HG02852 (cell line): Measurements from ENCODE around the gene PPP1CC.
A peak's percentile ranks its signal among the peaks of the same experiment; 100 is the strongest.
"Not testable (repeated sequence)": the region's sequence is repeated elsewhere in the genome, so short reads cannot be mapped to it uniquely, and the experiment has no call there.

Experiments used
- ATAC-seq: cut with Tn5 transposase; IDR thresholded peaks from one replicate; pipeline ENCODE4 v1.9.1; 2021; ENCODE audit warnings: mild to moderate bottlenecking, moderate library complexity; ENCODE audit not compliant: unreplicated experiment

The PPP1CC gene

DNA sequence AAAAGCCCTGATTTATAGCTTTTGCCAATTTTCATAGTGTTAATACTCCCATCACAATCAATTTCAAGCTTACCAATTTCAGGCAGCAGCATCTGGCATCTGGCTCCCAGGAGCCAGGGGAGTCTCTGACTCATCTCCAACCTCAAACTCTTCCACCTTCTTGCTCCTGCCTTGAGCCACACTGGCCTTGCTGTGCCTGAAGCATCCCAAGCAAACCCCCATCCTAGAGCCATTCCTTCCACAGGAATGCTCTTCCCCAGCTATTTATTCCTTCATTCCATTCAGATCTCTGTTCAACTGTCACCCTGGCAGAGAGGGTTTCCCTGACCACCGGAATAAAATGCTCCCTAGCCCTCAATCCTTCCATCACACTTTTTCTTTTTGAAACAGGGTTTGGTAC is 13.9 kb upstream of the PPP1CC start:
- no peak for ATAC-seq

DNA sequence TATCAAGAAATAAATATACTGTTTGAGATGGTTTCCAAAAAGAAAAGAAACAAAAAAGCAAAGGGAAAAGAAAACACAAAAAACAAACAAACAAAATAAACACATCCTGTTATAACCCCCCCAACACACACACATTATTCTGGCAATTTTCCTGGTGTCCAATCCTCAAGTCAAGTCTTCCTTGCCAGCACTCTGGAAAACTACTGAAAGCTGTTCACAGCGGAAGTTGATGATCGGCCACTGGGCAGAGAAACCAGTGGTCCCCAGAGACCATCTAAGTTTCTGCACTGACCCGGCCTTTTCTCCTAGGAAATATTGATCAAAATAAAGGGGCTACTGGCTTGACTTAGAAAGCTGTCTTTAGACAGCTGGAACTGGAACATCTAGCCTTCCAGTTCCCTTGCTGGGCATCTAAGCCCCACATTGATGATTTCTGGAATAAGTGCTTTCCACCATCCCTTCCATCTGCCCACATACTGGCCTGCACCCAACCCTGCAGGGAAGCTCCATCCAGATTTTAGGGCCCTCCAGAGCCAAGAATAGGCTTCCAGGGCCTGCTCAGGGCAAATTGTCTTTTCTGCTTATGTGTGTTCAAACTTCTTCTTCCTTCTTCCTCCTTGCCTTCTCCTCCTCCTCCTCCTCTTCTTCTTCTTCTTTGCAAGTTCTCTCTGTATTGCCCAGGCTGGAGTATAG is 11.6 kb upstream of the PPP1CC start:
- no peak for ATAC-seq

DNA sequence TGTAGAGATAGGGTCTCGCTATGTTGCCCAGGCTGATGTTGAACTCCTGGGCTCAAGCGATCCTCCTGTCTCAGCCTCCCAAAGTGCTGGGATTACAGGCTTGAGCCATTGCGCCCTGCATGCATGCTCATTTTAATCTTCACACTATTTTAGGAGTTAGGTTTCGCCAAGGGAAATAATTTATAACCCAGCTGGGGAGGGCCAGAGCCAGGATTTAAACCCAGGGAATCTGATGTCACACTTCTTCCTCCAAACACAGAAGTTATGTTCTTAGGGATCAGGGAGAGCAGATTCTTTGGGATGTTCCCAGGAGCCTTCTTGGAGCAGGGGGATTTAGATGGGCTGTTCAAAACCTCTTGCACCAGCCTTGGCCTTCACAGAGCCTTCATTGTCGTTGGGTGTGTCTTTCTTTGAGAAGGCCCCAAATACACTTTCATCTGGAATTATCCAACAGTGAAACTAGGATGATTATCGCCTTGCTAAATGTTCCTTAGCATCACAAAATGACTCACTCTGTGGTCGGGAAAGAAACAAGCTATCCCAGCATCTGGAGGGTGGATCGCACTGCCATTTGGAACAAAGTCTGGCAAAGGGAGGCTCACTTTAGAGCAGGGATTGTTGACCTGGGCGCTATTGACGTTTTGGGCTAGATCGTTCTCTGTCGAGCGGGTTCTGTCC is 8.2 kb upstream of the PPP1CC start:
- ATAC-seq: no peak

DNA sequence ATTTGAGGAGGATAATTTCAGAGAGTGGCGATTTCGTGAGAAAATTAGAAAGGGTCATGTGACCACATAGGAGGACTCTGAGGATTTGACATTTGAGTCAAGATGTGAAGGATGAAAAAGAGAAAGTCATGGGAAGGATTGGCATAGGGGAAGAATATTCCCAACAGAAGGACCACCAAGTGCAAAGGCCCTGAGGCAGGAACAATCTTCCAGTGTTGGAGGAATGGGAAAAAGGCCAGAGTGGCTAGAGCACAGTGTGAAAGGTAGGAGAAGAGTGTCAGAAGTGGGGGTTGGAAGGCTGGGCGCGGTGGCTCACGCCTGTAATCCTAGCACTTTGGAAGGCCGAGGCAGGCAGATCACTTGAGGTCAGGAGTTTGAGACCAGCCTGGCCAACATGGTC is 3.9 kb upstream of the PPP1CC start:
- ATAC-seq: no peak

DNA sequence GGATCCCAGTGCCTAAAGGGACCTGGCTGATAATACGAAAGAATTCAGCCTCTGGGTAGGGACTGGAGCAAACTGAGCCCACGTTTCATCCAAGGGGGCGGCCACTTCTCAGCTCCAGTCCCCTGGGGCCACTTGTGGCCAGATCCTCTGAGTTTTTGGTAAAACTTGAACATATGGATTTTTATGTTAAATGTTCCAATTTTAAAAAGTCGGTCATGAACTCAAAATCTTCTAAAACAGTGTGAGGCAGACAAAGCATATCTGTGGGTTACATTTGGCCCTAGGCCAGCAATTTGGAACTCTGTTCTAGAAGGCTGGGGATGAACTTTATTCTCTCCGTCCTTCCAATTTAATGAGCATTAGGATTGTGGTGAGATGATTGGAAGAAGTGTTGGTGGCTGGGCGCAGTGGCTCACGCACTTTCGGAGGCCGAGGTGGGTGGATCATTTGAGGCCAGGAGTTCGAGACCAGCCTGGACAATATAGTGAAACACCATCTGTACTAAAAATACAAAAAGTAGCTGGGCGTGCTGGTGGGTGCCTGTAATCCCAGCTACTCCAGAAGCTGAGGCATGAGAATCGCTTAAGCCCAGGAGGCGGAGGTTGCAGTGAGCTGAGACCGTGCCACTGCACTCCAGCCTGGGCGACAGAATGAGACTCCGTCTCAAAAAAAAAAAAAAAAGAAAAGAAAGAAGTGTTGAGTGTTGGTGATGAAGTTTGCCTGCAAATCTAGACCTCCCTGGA is 3.0 kb upstream of the PPP1CC start:
- ATAC-seq: no peak

DNA sequence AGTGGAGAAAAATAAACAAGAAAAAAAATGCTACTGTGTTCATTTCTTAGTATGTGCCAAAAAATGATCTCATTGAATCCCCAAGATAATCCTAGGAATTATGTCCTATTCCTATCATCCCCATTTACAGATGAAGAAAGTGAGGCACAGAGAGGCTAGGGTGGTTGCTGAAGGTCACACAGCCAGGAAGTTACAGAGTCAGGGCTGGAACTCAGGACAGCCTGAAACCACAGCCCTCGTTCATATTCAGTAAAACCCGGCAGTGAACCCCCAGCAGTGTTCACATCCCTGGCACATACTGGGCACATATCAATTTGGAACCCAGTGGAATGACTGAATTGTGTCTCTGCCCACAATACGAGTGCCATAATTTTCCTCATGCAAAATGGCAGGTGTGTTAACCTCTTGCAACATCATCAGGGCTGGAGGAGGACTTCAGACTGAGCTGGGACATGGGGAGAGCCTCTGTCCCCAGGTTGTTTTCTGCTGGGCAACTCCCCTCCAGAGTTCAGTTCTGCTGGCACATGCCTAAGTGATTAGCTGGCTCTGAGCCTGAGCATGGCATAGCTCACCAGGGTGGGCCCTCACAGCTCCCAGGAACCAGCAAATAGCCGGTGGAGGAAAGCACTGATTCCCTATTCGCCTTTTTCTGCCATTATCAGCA is 2.0 kb upstream of the PPP1CC start:
- no peak for ATAC-seq

DNA sequence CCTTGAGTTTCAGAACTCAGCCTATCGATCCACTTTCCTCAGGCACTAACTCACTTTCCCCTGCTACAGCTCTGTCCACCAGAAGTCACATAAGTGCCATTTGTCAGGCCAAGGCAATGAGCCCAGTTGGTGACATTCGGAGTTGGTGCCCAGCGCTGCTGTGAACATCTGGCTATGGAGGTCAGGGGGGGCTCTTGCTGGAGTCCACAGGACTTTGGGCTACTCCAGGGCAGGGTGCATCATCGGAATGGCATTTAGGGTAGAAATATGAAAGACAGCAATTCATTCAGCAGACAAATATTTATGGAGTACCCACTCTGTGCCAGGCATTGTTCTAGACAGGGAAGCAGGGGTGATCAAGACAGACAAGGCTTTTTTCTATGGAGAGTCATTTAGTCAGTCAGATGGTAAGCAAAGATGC is 1.5 kb upstream of the PPP1CC start:
- ATAC-seq: no peak

DNA sequence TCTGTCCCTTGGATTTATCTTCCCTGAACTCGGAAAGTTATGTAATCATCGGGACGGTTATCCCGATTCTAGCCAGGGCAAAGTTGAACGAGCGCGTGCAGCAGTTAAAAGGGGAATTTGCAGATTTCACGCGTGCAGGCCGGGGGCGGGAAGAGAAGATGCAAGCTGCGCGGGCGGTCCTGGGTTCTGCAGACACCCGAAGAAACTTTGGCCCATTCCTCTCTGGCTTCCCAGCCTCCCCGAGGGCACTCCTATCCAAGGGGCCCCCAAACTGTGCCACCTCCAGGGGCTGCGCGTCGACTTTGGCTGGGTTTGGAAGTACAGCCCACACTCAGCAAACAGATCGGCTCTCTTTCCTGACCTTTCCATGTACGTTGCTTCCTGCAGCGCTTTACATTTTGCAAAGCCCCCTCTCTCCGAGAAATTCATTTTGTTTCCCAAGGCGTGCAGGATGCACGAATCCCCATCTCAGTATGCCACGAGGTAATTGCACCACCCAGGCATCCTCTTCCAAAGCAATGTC is 941 bp upstream of the PPP1CC start:
- ATAC-seq: no peak

DNA sequence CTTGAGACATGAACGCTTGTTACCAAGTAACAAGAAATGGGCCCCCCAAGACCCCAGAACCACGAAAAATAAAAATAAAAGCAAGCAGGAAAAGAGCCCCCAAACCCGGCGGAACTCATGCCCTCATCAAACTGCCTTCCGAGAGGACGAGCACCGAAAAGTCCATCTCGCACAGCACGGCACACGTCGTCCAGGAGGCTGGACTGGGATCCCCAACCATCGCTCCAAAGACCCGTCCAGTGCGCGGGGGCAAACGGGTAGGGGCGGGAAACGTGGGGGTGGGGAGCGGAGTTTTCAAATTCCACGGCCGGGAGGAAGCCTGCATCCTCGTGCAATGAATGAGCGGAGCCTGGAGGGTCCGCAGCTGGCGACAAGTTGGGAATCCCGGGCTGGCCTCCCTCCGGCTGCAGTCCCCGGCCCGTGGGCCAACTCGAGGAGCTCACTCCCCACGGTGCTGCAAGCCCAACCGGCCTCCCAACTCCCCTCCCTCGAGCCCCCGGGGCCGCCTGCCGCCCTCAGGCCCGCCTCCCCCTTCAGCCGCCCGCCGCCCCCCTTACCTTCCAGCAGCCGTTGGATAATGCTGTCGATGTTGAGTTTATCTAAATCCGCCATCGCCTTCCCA is 484 bp downstream of the PPP1CC start:
- peak; percentile 6 for ATAC-seq

DNA sequence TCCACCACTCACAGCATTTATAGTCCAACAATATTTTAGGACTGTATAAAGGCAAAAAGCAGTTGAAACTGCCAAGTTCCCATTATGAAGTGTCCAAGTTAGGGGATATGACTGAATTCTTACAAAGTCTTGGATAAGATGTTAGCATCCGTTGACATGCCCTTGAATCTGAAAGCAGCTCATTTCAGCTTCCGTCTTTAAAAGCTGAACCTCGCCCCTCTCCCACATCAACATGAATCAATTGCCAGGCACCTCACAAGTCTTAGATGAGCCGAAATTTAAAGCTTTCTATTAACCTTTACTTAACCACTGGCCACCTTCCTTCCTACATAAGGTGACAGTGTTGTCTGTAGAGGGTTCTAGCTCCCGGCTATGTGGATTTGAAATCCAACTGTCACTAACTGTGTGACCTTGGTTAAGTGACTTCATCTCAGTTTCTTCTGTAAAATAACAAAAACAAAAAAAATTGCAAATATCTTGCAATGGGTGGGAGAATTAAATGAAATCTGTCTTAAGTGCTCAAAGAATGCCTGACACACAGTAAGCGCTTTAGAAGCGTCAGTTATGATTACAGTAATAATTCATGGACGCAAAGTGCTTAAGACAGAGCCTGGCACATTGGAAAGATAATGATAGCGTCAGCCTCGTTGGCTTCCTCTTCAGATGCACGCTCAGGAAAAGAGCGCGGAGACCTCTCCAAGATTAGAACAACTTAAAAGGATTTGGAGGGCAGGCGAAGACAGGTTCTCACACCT is 1.2 kb downstream of the PPP1CC start:
- ATAC-seq: no peak

DNA sequence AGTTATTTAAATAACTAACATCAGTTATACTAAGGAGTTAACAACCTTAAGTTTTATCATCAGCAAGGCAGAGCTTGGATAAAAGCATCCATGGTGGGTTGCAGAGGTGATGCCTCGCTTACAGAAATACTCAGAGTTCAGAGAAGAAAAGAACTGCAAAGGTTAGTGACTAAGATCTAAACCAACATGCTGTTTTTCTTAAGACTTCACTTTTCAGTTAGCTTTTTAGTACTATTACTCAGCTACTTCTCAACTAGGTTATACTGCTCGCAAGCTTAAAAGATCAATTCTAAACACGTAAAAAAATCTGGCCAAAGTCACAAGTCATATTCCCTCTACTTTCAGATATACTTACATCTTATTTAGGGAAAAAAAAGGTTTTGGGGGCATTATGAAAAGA is 2.8 kb downstream of the PPP1CC start:
- ATAC-seq: no peak

DNA sequence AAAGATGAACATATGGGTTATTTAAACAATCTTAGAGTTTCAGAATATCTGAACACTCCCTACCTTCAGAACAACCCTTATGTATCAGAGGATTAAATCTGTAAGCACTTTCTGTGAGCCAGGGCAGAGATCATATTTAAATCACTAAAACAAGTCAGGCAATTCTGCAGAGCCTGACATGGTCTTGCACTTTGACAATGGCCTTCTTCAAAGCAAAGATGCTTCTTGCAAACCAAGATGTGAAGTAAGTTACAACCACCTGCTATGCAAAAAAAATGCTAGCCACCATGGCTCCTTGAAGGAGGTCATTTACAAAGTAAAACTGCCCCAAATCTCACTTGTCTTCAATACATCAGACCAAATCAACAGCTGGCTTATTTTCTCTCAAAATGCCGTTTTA is 3.2 kb downstream of the PPP1CC start:
- no peak for ATAC-seq

DNA sequence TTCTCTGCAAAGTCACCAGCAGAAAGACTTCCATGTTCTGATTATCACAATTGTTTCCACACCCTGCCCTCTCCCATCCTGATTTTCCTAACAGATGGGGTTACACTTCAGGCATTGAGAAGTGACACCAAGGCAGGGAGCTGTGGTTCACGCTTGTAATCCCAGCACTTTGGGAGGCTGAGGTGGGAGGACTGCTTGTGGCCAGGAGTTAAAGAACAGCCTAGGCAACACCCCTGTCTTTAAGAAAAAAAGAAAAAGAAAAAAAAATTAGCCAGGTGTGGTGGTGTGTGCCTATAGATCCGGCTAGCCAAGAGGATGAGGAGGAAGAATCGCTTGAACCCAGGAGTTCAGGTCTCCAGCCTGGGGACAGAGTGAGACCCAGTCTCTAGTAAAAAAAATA is 5.2 kb downstream of the PPP1CC start:
- no peak for ATAC-seq

DNA sequence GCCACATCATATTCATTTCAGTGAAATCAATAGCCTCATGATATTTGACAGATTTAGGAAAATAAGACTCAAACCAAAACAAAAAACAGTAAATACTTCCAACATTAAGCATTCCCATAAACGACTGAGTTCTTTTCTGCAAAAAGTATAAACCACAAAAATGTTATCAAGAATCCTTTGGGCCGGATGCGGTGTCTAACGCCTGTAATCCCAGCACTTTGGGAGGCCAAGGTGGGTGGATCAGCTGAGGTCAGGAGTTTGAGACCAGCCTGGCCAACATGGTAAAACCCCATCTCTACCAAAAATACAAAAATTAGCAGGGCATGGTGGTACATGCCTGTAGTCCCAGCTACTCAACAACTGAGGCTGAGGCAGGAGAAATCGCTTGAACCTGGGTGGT is 5.7 kb downstream of the PPP1CC start:
- ATAC-seq: not testable (repeated sequence)

DNA sequence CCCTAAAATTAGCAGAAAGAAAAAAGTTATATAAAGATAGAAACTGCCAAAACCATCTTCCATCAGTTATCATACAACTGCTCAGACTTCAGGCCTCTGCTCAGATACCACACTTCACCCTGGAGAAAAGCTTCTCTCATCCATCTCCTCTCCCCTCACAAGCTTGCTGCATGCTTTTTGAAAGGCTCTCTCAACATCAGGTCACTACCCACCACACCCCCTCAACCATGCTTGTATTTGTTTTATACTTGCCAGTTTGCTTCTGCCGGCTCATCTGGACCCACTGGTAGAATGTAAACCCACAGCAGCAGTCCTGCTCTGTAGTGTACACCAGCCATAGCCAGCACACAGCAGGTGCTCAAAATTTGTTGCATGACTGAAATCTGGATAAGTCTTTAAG is 8.8 kb downstream of the PPP1CC start:
- ATAC-seq: no peak

DNA sequence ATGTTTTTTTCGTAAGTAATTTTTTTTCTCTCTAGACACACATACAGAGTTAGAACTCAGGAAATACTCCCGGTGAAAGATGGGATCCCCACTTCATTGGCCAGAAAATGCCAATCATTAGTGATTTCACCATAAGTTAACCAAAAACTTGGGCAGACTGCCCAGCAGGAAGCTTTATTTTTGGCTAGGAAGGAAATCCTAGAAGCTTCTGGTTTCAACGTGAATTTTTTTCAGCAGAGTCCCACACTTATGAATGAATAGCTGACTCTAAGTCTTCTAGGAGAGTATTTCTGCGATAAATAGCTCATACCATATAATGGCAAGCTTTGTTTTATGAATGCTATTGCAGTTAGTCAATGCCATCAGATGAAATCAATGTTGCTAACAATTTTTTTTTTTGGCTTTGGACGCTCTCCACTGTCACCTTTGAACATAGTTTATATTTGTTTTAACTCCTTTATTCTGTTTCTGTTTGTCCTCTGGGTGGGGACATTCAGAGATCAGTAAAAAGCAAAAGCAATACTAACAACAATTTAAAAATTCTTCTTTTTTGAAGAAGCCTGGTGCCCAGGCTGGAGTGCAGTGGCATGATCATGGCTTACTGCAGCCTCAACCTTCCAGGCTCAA is 9.5 kb downstream of the PPP1CC start:
- no peak for ATAC-seq

DNA sequence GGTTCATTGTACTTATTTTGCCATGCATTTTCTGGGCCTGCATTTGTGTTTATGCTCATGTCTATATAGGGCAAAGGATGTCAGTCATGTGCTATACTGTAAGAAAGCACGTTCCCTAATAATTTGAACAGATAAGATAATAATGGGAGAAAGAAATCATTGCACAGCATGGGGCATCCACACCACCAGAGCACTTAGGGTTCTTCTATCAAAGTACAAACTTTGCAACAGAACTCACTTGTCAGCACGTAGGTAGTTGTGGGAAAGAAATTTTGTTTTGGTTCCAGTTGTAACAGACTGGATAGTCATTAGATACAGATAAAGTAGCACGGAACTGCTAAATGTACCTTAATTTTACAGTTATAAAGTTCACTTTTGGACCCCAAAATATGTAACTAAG is 10.1 kb downstream of the PPP1CC start:
- ATAC-seq: no peak

DNA sequence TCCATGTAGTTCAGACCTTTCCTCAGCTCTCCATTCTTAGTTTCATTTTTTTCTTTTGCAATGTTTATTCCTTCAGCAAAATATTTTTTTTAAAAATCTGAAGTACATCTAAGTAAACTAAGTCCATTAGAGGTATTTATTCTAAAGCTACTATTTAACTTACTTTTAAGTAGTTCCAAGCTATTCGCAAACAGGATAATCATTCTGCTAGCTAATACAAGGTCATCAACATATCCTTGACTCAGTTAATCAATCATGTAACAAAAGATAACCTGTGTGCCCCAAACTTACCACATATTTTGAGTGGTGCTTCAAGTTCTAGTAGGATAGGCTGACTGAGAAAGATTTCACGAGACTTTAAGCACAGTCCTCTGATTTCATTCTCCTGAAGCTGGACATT is 11.2 kb downstream of the PPP1CC start:
- no peak for ATAC-seq

DNA sequence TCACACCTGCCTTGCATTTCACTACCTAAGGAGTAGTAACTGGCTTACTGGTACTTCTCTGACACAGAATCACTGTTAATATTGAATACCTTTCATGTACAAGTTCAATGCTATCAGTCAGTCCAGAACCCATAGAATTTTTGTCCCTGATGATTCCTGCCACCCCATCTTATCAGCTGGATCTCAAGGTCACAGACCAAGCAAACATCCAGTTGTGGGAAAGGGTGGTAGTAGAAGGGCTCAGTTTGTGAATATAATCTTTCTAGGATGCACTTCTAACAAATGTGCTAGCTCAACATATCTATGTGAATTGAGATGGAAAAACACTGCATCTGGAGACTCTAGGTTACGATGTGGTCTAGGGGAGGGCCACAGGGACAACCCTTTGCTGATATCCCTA is 14.1 kb downstream of the PPP1CC start:
- ATAC-seq: no peak
